Ovary (tissue), 3 donors: ENCODE measurements around the gene SHROOM3.

Experiments used
- CTCF ChIP-seq, 3 donors: fragments of 450-650 bp in 2 of 3; fragments of 200-600 bp in 1 of 3; IDR thresholded peaks; one replicate each; pipeline versions ENCODE4 v1.5.1 to v1.8.0; 2016 to 2022; ENCODE audit warnings: antibody characterized with exemption in 3 of 3, mild to moderate bottlenecking in 1 of 3
- POLR2A ChIP-seq: fragments of 450-650 bp; IDR thresholded peaks from one replicate; pipeline ENCODE4 v1.6.1; 2017; ENCODE audit warnings: antibody characterized with exemption, mild to moderate bottlenecking, moderate library complexity
- donor health status: DM: no; HTN: no; CAD: no.

DNA sequence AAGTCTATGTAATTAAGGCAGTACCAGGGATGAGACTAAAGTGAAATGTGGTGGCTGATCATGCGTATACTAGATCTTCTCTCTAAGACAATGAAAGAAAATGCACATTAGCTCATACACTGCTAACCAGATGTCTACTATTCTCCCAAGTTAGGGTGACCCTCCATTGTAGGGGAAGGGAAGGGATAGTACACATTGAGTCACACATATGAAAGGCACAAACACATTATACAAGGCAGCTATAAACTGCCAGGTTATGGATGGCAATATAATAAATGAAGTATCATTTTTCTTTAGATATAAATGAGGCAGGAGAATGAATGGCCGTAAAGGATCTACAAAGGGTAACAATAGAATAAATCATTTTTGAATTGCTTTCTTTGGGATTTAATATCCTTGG lies 4.5 kb downstream of the SHROOM3 start:
- TF ChIP-seq CTCF (IDR thresholded peaks at IDR 0.05) (no peak), POLR2A (no peak)
